Measurements from ENCODE around the gene AIFM2. TPM values are rescaled to one million over a fixed set of nuclear protein-coding genes. Genes with fewer than 3 reads are reported as not detected.

The AIFM2 gene
- total and polyA plus RNA-seq, 8 donors = 6.0 to 17.5 (median 7.2) TPM

DNA sequence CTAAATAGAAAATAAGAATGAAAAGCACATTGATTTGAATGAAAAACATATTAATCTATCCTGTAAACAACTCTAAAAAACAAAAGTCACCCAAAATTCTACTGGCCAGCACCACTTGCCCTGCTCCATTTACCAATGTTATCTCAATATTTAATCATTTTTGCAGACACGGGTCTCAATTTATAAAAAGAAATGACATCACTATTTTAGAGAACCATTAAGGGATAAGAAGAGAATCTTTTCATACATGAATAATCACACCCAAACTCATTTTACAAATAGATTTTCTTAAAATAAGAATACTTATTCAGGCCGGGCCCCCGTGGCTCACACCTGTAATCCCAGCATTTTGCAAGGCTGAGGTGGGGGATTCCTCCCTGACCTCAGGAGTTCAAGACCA is 33.8 kb upstream of the AIFM2 start:
- ATAC-seq (no peak), DNase-seq (no peak)
- Histone ChIP-seq H3K4me3 (no peak overlapping the region), H3K36me3 (peaks cover 0 to 39% of the 10 kb centered on the region in 2 donors), H3K27me3 (no peaks in the 10 kb centered on the region), H3K27ac (no peak overlapping the region), H3K9me3 (no peaks in the 10 kb centered on the region), H3K4me1 (peaks cover 18 to 78% of the 10 kb centered on the region in 2 donors)
- intact Hi-C loops (cut with DNase I) = no loop called here
- TF ChIP-seq, protein P1, sequence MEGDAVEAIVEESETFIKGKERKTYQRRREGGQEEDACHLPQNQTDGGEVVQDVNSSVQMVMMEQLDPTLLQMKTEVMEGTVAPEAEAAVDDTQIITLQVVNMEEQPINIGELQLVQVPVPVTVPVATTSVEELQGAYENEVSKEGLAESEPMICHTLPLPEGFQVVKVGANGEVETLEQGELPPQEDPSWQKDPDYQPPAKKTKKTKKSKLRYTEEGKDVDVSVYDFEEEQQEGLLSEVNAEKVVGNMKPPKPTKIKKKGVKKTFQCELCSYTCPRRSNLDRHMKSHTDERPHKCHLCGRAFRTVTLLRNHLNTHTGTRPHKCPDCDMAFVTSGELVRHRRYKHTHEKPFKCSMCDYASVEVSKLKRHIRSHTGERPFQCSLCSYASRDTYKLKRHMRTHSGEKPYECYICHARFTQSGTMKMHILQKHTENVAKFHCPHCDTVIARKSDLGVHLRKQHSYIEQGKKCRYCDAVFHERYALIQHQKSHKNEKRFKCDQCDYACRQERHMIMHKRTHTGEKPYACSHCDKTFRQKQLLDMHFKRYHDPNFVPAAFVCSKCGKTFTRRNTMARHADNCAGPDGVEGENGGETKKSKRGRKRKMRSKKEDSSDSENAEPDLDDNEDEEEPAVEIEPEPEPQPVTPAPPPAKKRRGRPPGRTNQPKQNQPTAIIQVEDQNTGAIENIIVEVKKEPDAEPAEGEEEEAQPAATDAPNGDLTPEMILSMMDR (IDR thresholded peaks at IDR 0.05) = no peak

DNA sequence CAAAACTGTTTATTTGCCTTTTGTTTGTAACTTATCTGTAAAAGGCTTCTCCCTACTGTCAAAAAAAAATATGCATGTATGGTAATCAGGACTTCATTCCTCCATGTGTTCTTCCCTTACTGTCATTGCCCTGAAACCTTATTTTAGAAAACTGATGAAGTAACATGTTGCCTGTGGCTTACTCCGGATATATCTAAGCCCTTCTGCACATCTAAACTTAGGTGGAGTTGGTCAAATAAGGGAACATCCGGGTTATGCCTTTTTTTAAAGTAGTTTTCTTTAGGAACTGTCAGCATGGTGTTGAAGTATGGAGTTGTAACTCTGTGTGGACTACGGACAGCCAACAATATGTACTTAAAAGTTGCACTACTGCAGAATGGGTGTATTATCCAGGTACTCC is 31.5 kb upstream of the AIFM2 start:
- peak overlapping the region in 1 of 2 donors; percentile 60 for H3K27ac ChIP-seq
- intact Hi-C loops (cut with DNase I) = no loop called here
- H3K9me3 ChIP-seq = no peaks in the 10 kb centered on the region
- no peaks in the 10 kb centered on the region for H3K27me3 ChIP-seq
- DNase-seq (no peak), ATAC-seq (no peak)
- no peak overlapping the region for H3K4me3 ChIP-seq
- peaks cover 0 to 61% of the 10 kb centered on the region in 2 donors for H3K36me3 ChIP-seq
- H3K4me1 ChIP-seq = peaks cover 18 to 77% of the 10 kb centered on the region in 2 donors
- TF ChIP-seq, protein P1 (IDR thresholded peaks at IDR 0.05) = no peak

DNA sequence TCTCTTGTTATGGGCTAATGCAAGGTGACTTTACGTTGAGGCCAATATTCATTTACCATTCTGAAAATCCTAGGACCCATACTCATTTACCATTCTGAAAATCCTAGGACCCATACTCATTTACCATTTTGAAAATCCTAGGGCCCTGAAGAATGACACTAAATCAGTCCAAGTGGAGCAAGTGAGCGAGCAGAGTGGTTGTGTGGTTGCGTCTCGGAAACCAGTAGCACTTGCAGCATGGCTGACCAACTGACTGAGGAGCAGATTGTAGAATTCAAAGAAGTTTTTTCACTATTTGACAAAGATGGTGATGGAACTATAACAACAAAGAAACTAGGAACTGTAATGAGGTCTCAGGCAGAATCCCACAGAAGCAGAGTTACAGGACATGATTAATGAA is 30.8 kb upstream of the AIFM2 start:
- peak overlapping the region in 1 of 2 donors; percentile 60 for H3K27ac ChIP-seq
- H3K27me3 ChIP-seq = no peaks in the 10 kb centered on the region
- peaks cover 0 to 68% of the 10 kb centered on the region in 2 donors for H3K36me3 ChIP-seq
- H3K4me3 ChIP-seq = no peak overlapping the region
- DNase-seq = no peak
- ATAC-seq = no peak
- TF ChIP-seq, protein P1 (IDR thresholded peaks at IDR 0.05) = no peak
- intact Hi-C loops (cut with DNase I) = no loop called here
- peaks cover 18 to 70% of the 10 kb centered on the region in 2 donors for H3K4me1 ChIP-seq
- H3K9me3 ChIP-seq = no peaks in the 10 kb centered on the region

DNA sequence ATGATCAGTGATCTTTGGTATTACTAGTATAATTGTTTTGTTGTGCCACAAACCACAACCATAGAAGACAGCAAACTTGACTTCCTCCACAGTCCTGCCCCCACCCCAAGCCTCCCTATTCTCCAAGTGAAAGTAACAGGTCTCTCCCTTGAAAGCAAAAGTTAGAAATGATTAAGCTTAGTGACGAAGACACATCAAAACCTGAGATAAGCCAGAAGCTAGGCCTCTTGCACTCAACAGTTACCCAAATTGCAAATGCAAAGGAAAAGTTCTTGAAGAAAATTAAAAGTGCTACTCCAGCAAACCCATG is 30.2 kb upstream of the AIFM2 start:
- Histone ChIP-seq H3K4me1 (peaks cover 18 to 64% of the 10 kb centered on the region in 2 donors), H3K27ac (peak overlapping the region in 1 of 2 donors; percentile 60), H3K36me3 (peaks cover 0 to 70% of the 10 kb centered on the region in 2 donors), H3K4me3 (no peak overlapping the region), H3K27me3 (no peaks in the 10 kb centered on the region), H3K9me3 (no peaks in the 10 kb centered on the region)
- no peak for DNase-seq
- peak; percentile 52 for ATAC-seq
- intact Hi-C loops (cut with DNase I) = no loop called here
- TF ChIP-seq, protein P1 (IDR thresholded peaks at IDR 0.05) = no peak

DNA sequence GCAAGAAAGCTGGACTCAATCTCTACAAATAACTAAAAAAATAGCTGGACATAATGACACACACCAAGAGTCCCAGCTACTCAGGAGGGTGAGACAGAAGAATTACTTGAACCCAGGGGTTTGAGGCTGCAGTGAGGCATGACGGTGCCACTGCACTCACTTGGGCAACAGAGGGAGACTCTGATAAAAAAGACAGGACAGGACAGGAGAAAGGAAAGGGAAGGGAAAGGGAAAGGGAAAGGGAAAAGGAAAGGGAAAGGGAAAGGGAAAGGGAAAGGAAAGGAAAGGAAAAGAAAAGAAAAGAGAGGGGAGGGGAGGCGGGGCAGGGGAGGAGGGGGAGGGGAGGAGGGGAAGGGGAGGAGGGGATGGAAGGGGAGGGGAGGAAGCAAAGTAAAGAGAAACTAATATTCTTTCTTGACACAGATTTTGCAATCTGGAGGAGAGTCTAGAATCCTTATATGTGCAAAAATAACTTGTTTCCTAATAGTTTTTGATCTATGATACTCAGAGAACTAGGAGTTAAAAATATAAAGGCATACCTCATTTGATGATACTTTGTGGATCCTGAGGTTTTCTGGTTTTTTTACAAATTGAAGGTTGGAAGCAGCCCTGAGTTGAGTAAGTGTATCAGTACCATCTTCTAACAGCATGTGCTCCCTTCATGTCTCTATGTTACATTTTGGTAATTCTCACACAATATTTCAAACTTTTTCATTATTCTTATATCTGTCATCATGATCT is 29.7 kb upstream of the AIFM2 start:
- Histone ChIP-seq H3K27ac (peak overlapping the region in 1 of 2 donors; percentile 60), H3K36me3 (peaks cover 0 to 70% of the 10 kb centered on the region in 2 donors), H3K27me3 (no peaks in the 10 kb centered on the region), H3K4me1 (peaks cover 18 to 59% of the 10 kb centered on the region in 2 donors), H3K9me3 (no peaks in the 10 kb centered on the region), H3K4me3 (no peak overlapping the region)
- intact Hi-C loops (cut with DNase I) = no loop called here
- TF ChIP-seq, protein P1 (IDR thresholded peaks at IDR 0.05) = no peak
- DNase-seq (no peak), ATAC-seq (no peak)

All from left lung (tissue), 10 donors.